Neural cell (in vitro differentiated cells): ENCODE data around the gene SNRNP25. TPM values are rescaled to one million over a fixed set of nuclear protein-coding genes. Genes with fewer than 3 reads are reported as not detected.

Experiments used
- H2AFZ ChIP-seq: fragments of 200-600, 300-800 bp; sonication (generic), shearing (Covaris generic); 2 replicates; pipeline ENCODE4 v1.6.0; 2014; ENCODE audit warnings: low read depth, mild to moderate bottlenecking, antibody characterized with exemption, low read length, moderate library complexity
- H3F3A ChIP-seq: fragments of 200-600 bp; shearing (Covaris generic); 2 replicates; pipeline ENCODE4 v1.6.1; 2016; ENCODE audit warnings: mild to moderate bottlenecking, moderate library complexity, mixed read lengths, antibody characterized with exemption, low read length; ENCODE audit not compliant: insufficient read depth, poor library complexity, severe bottlenecking
- H3K27ac ChIP-seq: fragments of 200-600, 300-800 bp; sonication (generic), shearing (Covaris generic); 2 replicates; pipeline ENCODE4 v1.5.1; 2014; ENCODE audit warnings: mild to moderate bottlenecking, low read length, moderate library complexity
- H3K27me3 ChIP-seq: fragments of 300-800, 200-600 bp; sonication (generic), shearing (Covaris generic); 2 replicates; pipeline ENCODE4 v1.6.0; 2014; ENCODE audit warnings: mild to moderate bottlenecking, low read depth, low read length, moderate library complexity; ENCODE audit not compliant: insufficient read depth
- H3K36me3 ChIP-seq: fragments of 300-800, 200-600 bp; sonication (generic), shearing (Covaris generic); 2 replicates; pipeline ENCODE4 v1.5.1; 2014; ENCODE audit warnings: mild to moderate bottlenecking, antibody characterized with exemption, low read length, moderate library complexity; ENCODE audit not compliant: insufficient read depth
- H3K4me2 ChIP-seq: fragments of 300-800, 200-600 bp; sonication (generic), shearing (Covaris generic); 2 replicates; pipeline ENCODE4 v1.6.0; 2014; ENCODE audit warnings: mild to moderate bottlenecking, low read length
- H3K4me3 ChIP-seq: fragments of 300-800, 200-600 bp; sonication (generic), shearing (Covaris generic); 2 replicates; pipeline ENCODE4 v1.5.1; 2014; ENCODE audit warnings: mild to moderate bottlenecking, low read length, moderate library complexity
- H3K79me2 ChIP-seq: fragments of 200-600 bp; shearing (Covaris generic); replicated peaks from 2 replicates; pipeline ENCODE4 v1.6.0; 2014; ENCODE audit warnings: mild to moderate bottlenecking, low read length, moderate library complexity; ENCODE audit not compliant: insufficient read depth
- H3K9ac ChIP-seq: fragments of 300-800, 200-600 bp; sonication (generic), shearing (Covaris generic); 2 replicates; pipeline ENCODE4 v1.6.1; 2016; ENCODE audit warnings: mild to moderate bottlenecking, low read length, mixed read lengths
- H3K9me2 ChIP-seq: fragments of 200-600 bp; shearing (Covaris generic); 2 replicates; pipeline ENCODE4 v1.6.1; 2016; ENCODE audit warnings: mild to moderate bottlenecking, low read length, mixed read lengths; ENCODE audit not compliant: insufficient read depth
- H3K9me3 ChIP-seq: fragments of 200-600, 300-800 bp; sonication (generic), shearing (Covaris generic); 2 replicates; pipeline ENCODE4 v1.6.1; 2016; ENCODE audit warnings: mild to moderate bottlenecking, mixed run types, low read length, moderate library complexity, mixed read lengths
- H4K20me1 ChIP-seq: fragments of 200-600 bp; shearing (Covaris generic); 2 replicates; pipeline ENCODE4 v1.6.1; 2016; ENCODE audit warnings: mild to moderate bottlenecking, mixed run types; ENCODE audit not compliant: insufficient read depth
- EP300 ChIP-seq: fragments of 450-650 bp; conservative IDR thresholded peaks from 2 replicates; pipeline ENCODE4 v1.6.1; 2014; ENCODE audit warnings: antibody characterized with exemption, mild to moderate bottlenecking, moderate library complexity; ENCODE audit not compliant: poor library complexity, severe bottlenecking
- EZH2 ChIP-seq: fragments of 200-600, 300-800 bp; shearing (Covaris generic), sonication (generic); IDR thresholded peaks from 2 replicates; pipeline ENCODE4 v1.6.1; 2014; ENCODE audit warnings: antibody characterized with exemption, low read length, borderline replicate concordance, mild to moderate bottlenecking; ENCODE audit not compliant: insufficient read depth, poor library complexity, severe bottlenecking
- MXI1 ChIP-seq: fragments of 450-650 bp; conservative IDR thresholded peaks from 2 replicates; pipeline ENCODE4 v1.6.1; 2014; ENCODE audit warnings: antibody characterized with exemption, mild to moderate bottlenecking; ENCODE audit not compliant: poor library complexity, severe bottlenecking
- POLR2AphosphoS5 ChIP-seq: IDR thresholded peaks from 2 replicates; pipeline ENCODE4 v1.6.1; 2012
- RAD21 ChIP-seq: fragments of 450-650 bp; conservative IDR thresholded peaks from 2 replicates; pipeline ENCODE4 v1.6.1; 2014; ENCODE audit warnings: antibody characterized with exemption, mild to moderate bottlenecking, moderate library complexity
- SMC3 ChIP-seq: fragments of 450-650 bp; conservative IDR thresholded peaks from 2 replicates; pipeline ENCODE4 v1.6.1; 2014; ENCODE audit warnings: antibody characterized with exemption, mild to moderate bottlenecking, moderate library complexity; ENCODE audit not compliant: poor library complexity
- TAF1 ChIP-seq: IDR thresholded peaks from 2 replicates; pipeline ENCODE4 v1.6.1; 2012; ENCODE audit warnings: low read depth
- polyA plus RNA-seq: library from polyadenylated mRNA; depleted of rRNA; stranded (reverse); fragments of >200 nt; gene quantifications from 2 replicates; pipeline ENCODE4 v1.2.3, GENCODE V29; 2014
- TF ChIP-seq, protein P1 (sequence below): fragments of 450-650 bp; IDR thresholded peaks from 2 replicates; pipeline ENCODE4 v1.5.1; 2014; ENCODE audit warnings: antibody characterized with exemption, mild to moderate bottlenecking, moderate library complexity; ENCODE audit not compliant: poor library complexity, severe bottlenecking
- TF ChIP-seq, protein P2 (sequence below): IDR thresholded peaks from 2 replicates; pipeline ENCODE4 v1.6.1; 2012; ENCODE audit warnings: borderline replicate concordance

Gene SNRNP25
- polyA plus RNA-seq, 1 donor from 2014 or later: 46.4 TPM

DNA sequence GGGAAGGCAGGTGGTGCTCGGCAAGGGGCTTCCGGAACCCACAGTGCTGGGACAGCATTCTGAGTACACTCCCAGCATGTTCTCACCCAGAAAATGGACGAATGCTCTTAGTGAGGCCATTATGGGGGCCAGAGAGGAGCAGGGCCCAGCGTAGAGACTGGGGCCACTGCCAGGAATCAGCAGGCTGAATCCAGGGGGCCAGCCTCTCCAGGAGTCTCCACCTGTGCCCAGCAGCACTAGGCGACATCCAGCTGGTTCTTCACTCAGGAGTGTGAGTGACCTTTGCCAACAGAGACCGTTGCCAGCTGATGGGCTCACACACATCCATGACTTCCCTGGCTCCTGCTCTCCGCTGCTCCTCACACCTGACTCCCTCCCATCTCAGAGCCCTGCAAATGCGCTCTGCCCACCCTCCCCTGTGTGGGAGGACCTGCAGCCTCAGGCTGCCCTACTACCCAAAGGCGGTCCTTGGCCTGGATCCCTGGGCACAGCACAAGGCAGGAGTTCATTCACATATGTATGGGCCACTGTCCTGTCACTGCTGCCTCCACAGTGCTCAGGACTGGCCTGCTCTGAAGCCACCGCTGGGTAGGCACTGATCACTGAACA is 13.7 kb downstream of the SNRNP25 start:
- no peak overlapping the region for H3K9ac ChIP-seq
- no peaks in the 10 kb centered on the region for H3F3A ChIP-seq
- peaks cover 14% of the 10 kb centered on the region for H3K27me3 ChIP-seq
- H3K4me2 ChIP-seq: no peak overlapping the region
- no peak for TF ChIP-seq TAF1
- TF ChIP-seq MXI1: no peak
- TF ChIP-seq SMC3: no peak
- TF ChIP-seq POLR2AphosphoS5: no peak
- TF ChIP-seq EP300: no peak
- TF ChIP-seq, protein P1, sequence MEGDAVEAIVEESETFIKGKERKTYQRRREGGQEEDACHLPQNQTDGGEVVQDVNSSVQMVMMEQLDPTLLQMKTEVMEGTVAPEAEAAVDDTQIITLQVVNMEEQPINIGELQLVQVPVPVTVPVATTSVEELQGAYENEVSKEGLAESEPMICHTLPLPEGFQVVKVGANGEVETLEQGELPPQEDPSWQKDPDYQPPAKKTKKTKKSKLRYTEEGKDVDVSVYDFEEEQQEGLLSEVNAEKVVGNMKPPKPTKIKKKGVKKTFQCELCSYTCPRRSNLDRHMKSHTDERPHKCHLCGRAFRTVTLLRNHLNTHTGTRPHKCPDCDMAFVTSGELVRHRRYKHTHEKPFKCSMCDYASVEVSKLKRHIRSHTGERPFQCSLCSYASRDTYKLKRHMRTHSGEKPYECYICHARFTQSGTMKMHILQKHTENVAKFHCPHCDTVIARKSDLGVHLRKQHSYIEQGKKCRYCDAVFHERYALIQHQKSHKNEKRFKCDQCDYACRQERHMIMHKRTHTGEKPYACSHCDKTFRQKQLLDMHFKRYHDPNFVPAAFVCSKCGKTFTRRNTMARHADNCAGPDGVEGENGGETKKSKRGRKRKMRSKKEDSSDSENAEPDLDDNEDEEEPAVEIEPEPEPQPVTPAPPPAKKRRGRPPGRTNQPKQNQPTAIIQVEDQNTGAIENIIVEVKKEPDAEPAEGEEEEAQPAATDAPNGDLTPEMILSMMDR: no peak
- TF ChIP-seq EZH2: no peak
- no peak for TF ChIP-seq RAD21
- TF ChIP-seq, protein P2, sequence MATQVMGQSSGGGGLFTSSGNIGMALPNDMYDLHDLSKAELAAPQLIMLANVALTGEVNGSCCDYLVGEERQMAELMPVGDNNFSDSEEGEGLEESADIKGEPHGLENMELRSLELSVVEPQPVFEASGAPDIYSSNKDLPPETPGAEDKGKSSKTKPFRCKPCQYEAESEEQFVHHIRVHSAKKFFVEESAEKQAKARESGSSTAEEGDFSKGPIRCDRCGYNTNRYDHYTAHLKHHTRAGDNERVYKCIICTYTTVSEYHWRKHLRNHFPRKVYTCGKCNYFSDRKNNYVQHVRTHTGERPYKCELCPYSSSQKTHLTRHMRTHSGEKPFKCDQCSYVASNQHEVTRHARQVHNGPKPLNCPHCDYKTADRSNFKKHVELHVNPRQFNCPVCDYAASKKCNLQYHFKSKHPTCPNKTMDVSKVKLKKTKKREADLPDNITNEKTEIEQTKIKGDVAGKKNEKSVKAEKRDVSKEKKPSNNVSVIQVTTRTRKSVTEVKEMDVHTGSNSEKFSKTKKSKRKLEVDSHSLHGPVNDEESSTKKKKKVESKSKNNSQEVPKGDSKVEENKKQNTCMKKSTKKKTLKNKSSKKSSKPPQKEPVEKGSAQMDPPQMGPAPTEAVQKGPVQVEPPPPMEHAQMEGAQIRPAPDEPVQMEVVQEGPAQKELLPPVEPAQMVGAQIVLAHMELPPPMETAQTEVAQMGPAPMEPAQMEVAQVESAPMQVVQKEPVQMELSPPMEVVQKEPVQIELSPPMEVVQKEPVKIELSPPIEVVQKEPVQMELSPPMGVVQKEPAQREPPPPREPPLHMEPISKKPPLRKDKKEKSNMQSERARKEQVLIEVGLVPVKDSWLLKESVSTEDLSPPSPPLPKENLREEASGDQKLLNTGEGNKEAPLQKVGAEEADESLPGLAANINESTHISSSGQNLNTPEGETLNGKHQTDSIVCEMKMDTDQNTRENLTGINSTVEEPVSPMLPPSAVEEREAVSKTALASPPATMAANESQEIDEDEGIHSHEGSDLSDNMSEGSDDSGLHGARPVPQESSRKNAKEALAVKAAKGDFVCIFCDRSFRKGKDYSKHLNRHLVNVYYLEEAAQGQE: no peak
- H3K4me3 ChIP-seq: no peak overlapping the region
- H3K9me3 ChIP-seq: no peaks in the 10 kb centered on the region
- no peak overlapping the region for H2AFZ ChIP-seq
- H3K79me2 ChIP-seq: no peaks in the 10 kb centered on the region
- no peaks in the 10 kb centered on the region for H4K20me1 ChIP-seq
- no peaks in the 10 kb centered on the region for H3K36me3 ChIP-seq
- H3K27ac ChIP-seq: no peak overlapping the region
- no peaks in the 10 kb centered on the region for H3K9me2 ChIP-seq

DNA sequence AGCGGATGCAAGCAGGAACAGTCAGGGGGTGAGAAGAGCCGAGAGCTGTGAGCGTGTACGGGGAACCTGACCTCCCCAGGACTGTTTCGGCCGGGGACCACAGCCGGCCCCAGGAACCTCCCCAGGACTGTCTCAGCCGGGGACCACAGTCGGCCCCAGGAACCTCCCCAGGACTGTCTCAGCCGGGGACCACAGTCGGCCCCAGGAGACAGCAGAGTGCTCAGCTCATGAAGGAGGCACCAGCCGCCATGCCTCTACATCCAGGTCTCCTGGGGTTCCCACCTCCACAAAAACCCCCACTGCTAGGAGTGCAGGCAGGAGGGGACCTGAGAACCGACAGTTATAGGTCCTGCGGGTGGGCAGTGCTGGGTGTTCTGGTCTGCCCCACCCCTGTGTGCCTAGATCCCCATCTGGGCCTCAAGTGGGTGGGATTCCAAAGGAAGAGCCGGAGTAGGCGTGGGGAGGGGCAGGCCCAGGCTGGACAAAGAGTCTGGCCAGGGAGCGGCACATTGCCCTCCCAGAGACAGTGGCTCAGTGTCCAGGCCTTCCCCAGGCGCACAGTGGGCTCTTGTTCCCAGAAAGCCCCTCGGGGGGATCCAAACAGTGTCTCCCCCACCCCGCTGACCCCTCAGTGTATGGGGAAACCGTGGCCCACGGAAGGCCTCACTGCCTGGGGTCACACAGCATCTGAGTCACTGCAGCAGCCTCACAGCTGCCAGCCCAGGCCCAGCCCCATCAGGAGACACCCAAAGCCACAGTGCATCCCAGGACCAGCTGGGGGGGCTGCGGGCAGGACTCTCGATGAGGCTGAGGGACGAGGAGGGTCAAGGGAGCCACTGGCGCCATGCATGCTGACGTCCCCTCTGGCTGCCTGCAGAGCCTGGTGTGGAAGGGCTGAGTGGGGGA is 14.5 kb downstream of the SNRNP25 start:
- Histone ChIP-seq H3K79me2 (no peaks in the 10 kb centered on the region), H3K27me3 (peaks cover 21% of the 10 kb centered on the region), H3F3A (no peaks in the 10 kb centered on the region), H3K4me2 (no peak overlapping the region), H3K9me3 (no peaks in the 10 kb centered on the region), H4K20me1 (no peaks in the 10 kb centered on the region), H3K27ac (no peak overlapping the region), H3K9ac (no peak overlapping the region), H2AFZ (no peak overlapping the region), H3K36me3 (no peaks in the 10 kb centered on the region), H3K9me2 (no peaks in the 10 kb centered on the region), H3K4me3 (no peak overlapping the region)
- TF ChIP-seq, protein P2: no peak
- no peak for TF ChIP-seq POLR2AphosphoS5
- no peak for TF ChIP-seq TAF1
- no peak for TF ChIP-seq EZH2
- TF ChIP-seq MXI1: no peak
- TF ChIP-seq, protein P1: no peak
- TF ChIP-seq SMC3: no peak
